Esophagus muscularis mucosa (tissue), 3 donors: ENCODE data around the gene TRIM59.

Source experiments
- CTCF ChIP-seq, 3 experiments: fragments of 200-600 bp in 2 of 3; fragments of 450-650 bp in 1 of 3; sonication (generic) in 2 of 3; IDR thresholded peaks; one replicate each; pipeline ENCODE4 v1.5.1; 2017 to 2019; ENCODE audit warnings: antibody characterized with exemption in 3 of 3, mild to moderate bottlenecking in 2 of 3, moderate library complexity in 1 of 3
- POLR2A ChIP-seq: fragments of 450-650 bp; IDR thresholded peaks from one replicate; pipeline ENCODE4 v1.6.1; 2017; ENCODE audit warnings: antibody characterized with exemption, moderate library complexity, mild to moderate bottlenecking, low read depth
- POLR2AphosphoS5 ChIP-seq, 2 donors: sonication (generic); formaldehyde crosslinking; IDR thresholded peaks; one replicate each; pipeline ENCODE4 v1.6.1; 2017; ENCODE audit warnings: antibody characterized with exemption in 2 of 2

DNA sequence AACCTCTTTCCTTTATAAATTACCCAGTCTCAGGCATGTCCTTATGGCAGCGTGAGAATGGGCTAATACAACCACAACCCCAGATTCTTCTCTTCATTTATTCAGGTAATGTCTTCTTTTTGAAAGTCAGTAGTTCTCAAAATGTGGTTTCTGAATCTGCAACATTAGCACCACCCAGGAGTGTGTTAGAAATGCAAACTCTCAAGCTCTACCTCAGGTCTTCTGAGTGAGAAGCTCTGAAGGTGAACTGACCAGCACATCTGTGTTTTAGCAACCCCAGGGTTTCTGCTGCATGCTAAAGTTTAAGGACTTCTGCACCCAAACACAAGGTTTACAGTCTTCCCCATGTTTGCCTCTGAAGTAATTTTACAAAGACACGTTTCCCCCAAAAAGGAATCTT is 22.3 kb upstream of the TRIM59 start:
- TF ChIP-seq POLR2AphosphoS5 (IDR thresholded peaks at IDR 0.05) (no peak), CTCF (IDR thresholded peaks at IDR 0.05) (no peak), POLR2A (no peak)
